ENCODE data around the gene IPO11. TPM values are rescaled to one million over a fixed set of nuclear protein-coding genes. Genes with fewer than 3 reads are reported as not detected.
A peak's percentile ranks its signal among the peaks of the same experiment; 100 is the strongest.

IPO11 gene
- total and polyA plus RNA-seq, 2 of the 13 experiments (the other 11 are each of a cell fraction or from before 2014, with no cell fraction given): 13.9 to 24.4 TPM

GRCh38 chr5:62652225-62652624 lies 239.7 kb downstream of the IPO11 start (continued):
- TF ChIP-seq CBX2 (IDR thresholded peaks at IDR 0.05; ENCODE audit: low read depth, low read length) (no peak), CBX2 (CRISPR knock-in tag; IDR thresholded peaks at IDR 0.05; ENCODE audit: low read depth) (no peak), PAWR (CRISPR knock-in tag; IDR thresholded peaks at IDR 0.05; ENCODE audit: borderline replicate concordance) (no peak), REST (IDR thresholded peaks at IDR 0.05; ENCODE audit: borderline replicate concordance in 1 of 2, low read depth in 1 of 2, low read length in 2 of 2) (no peak), ETV6 (CRISPR knock-in tag; conservative IDR thresholded peaks at IDR 0.05) (no peak), THAP8 (CRISPR knock-in tag; IDR thresholded peaks at IDR 0.05; ENCODE audit: borderline replicate concordance) (no peak), FOXP1 (IDR thresholded peaks at IDR 0.05) (no peak), FOXP1 (CRISPR knock-in tag; IDR thresholded peaks at IDR 0.05) (0 out of 2 replicates have a peak, but pooled peaks have one; percentile 23), SALL1 (CRISPR knock-in tag; IDR thresholded peaks at IDR 0.05) (peak; percentile 58; the same call in 1 of the 2 replicates), RORA (CRISPR knock-in tag; IDR thresholded peaks at IDR 0.05) (no peak), FOXO1 (CRISPR knock-in tag; IDR thresholded peaks at IDR 0.05) (peak; percentile 42; the same call in 1 of the 2 replicates), ZC3H13 (CRISPR knock-in tag; IDR thresholded peaks at IDR 0.05) (no peak), EHMT2 (IDR thresholded peaks at IDR 0.05; ENCODE audit: borderline replicate concordance, low read depth, low read length) (no peak), ZNF747 (CRISPR knock-in tag; IDR thresholded peaks at IDR 0.05; ENCODE audit: borderline replicate concordance) (no peak), HOXA9 (CRISPR knock-in tag; IDR thresholded peaks at IDR 0.05; ENCODE audit: borderline replicate concordance) (no peak), GABPB1 (CRISPR knock-in tag; IDR thresholded peaks at IDR 0.05) (no peak), GFI1 (CRISPR knock-in tag; IDR thresholded peaks at IDR 0.05; ENCODE audit: borderline replicate concordance) (no peak)

All from HepG2 (cell line).